ENCODE data around the gene STEAP1B.
"Not testable (repeated sequence)": the region's sequence is repeated elsewhere in the genome, so short reads cannot be mapped to it uniquely, and the experiment has no call there.

Gene STEAP1B

GRCh38 chr7:22438994-22439393 is 61.0 kb downstream of the STEAP1B start:
- FAIRE-seq, result no peak
- no peak for TF ChIP-seq CTCF (IDR thresholded peaks at IDR 0.05; ENCODE audit: insufficient read depth, missing control alignments)
- no peak for DNase-seq (ENCODE audit: insufficient read length, low spot score)

GRCh38 chr7:22436552-22436951 is 63.4 kb downstream of the STEAP1B start:
- not testable (repeated sequence) for DNase-seq (ENCODE audit: insufficient read length, low spot score); FAIRE-seq

- no peak for TF ChIP-seq CTCF (IDR thresholded peaks at IDR 0.05; ENCODE audit: insufficient read depth, missing control alignments)
- no peak for FAIRE-seq
- no peak for DNase-seq (ENCODE audit: insufficient read length, low spot score)
Measured at GRCh38 chr7:22435720-22436119, 64.3 kb downstream of the STEAP1B start.

GRCh38 chr7:22435105-22435504 is 64.9 kb downstream of the STEAP1B start:
- DNase-seq (ENCODE audit: insufficient read length, low spot score) (no peak), FAIRE-seq (no peak)
- no peak for TF ChIP-seq CTCF (IDR thresholded peaks at IDR 0.05; ENCODE audit: insufficient read depth, missing control alignments)

GRCh38 chr7:22433710-22434460 is 66.1 kb downstream of the STEAP1B start:
- FAIRE-seq (no peak), DNase-seq (ENCODE audit: insufficient read length, low spot score) (no peak)
- no peak for TF ChIP-seq CTCF (IDR thresholded peaks at IDR 0.05; ENCODE audit: insufficient read depth, missing control alignments)

- FAIRE-seq; DNase-seq (ENCODE audit: insufficient read length, low spot score): not testable (repeated sequence)
Measured at GRCh38 chr7:22433165-22433700, 66.8 kb downstream of the STEAP1B start.

GRCh38 chr7:22432203-22432718 is 67.7 kb downstream of the STEAP1B start:
- no peak for TF ChIP-seq CTCF (IDR thresholded peaks at IDR 0.05; ENCODE audit: insufficient read depth, missing control alignments)
- FAIRE-seq (no peak), DNase-seq (ENCODE audit: insufficient read length, low spot score) (no peak)

GRCh38 chr7:22430457-22430856 is 69.5 kb downstream of the STEAP1B start:
- no peak for TF ChIP-seq CTCF (IDR thresholded peaks at IDR 0.05; ENCODE audit: insufficient read depth, missing control alignments)
- no peak for DNase-seq (ENCODE audit: insufficient read length, low spot score)
- no peak for FAIRE-seq
